Measurements from ENCODE around the gene HAGHL.

Gene HAGHL

GRCh38 chr16:736936-737481 lies 10.1 kb downstream of the HAGHL start:
- Histone ChIP-seq H3K4me1 (ENCODE audit: control insufficient read depth, insufficient read depth, low read length) (0 out of 2 replicates have a peak, but pooled peaks cover 2% of the 10 kb centered on the region), H3K36me3 (ENCODE audit: control insufficient read depth in 2 of 2, insufficient read depth in 1 of 2, low read length in 2 of 2) (peaks cover 6 to 63% of the 10 kb centered on the region in 2 experiments; a peak in 2 of 3 replicates), H3K9me3 (ENCODE audit: control insufficient read depth, insufficient read depth, low read depth, low read length) (no peaks in the 10 kb centered on the region), H3K4me3 (ENCODE audit: low read depth, low read length) (no peak overlapping the region), H3K27ac (ENCODE audit: extremely low read depth, low read depth, low read length) (no peak overlapping the region)
- ChIA-PET CTCF (interaction anchor here (0.6 to 1.3 kb wide), 3 partner anchors 17 to 283 kb away, joined by 3 to 5 read pairs (median 4); no protein-coding TSS in a partner anchor), POLR2A (interaction anchor here (1.9 kb wide), 1 partner anchor 9 kb away, joined by 4 read pairs; no protein-coding TSS in a partner anchor)
- TF ChIP-seq ZNF629 (tag by site-specific recombination; IDR thresholded peaks at IDR 0.05): no peak
- TF ChIP-seq ZNF585B (tag by site-specific recombination; IDR thresholded peaks at IDR 0.05): no peak
- no peak for TF ChIP-seq ZNF704 (tag by site-specific recombination; IDR thresholded peaks at IDR 0.05)
- no peak for TF ChIP-seq KLF1 (tag by site-specific recombination; IDR thresholded peaks at IDR 0.05)
- no peak for TF ChIP-seq ZNF10 (tag by site-specific recombination; IDR thresholded peaks at IDR 0.05)
- no peak for TF ChIP-seq ZNF624 (tag by site-specific recombination; IDR thresholded peaks at IDR 0.05)
- no peak for TF ChIP-seq BCL11B (tag by site-specific recombination; IDR thresholded peaks at IDR 0.05; ENCODE audit: low read depth)
- TF ChIP-seq ZNF362 (tag by site-specific recombination; IDR thresholded peaks at IDR 0.05): no peak
- no peak for TF ChIP-seq ZNF112 (tag by site-specific recombination; IDR thresholded peaks at IDR 0.05)
- no peak for TF ChIP-seq ZNF548 (tag by site-specific recombination; IDR thresholded peaks at IDR 0.05)
- no peak for TF ChIP-seq ZNF692 (tag by site-specific recombination; IDR thresholded peaks at IDR 0.05)
- no peak for TF ChIP-seq ZNF391 (tag by site-specific recombination; IDR thresholded peaks at IDR 0.05; ENCODE audit: borderline replicate concordance, low read depth)
- TF ChIP-seq PRDM10 (tag by site-specific recombination; IDR thresholded peaks at IDR 0.05): no peak
- no peak for TF ChIP-seq KLF17 (tag by site-specific recombination; IDR thresholded peaks at IDR 0.05)
- TF ChIP-seq ZNF2 (tag by site-specific recombination; IDR thresholded peaks at IDR 0.05): no peak
- no peak for TF ChIP-seq ZNF514 (tag by site-specific recombination; IDR thresholded peaks at IDR 0.05)
- no peak for TF ChIP-seq ZBTB26 (tag by site-specific recombination; optimal IDR thresholded peaks at IDR 0.05)

All from HEK293 (cell line).